Measurements from ENCODE around the gene IFNAR1. TPM values are rescaled to one million over a fixed set of nuclear protein-coding genes. Genes with fewer than 3 reads are reported as not detected.
A peak's percentile ranks its signal among the peaks of the same experiment; 100 is the strongest.

The IFNAR1 gene
- total and polyA plus RNA-seq, 2 of the 8 experiments (the other 6 are each of a cell fraction or from before 2014, with no cell fraction given), result 3.1 to 17.1 TPM

DNA sequence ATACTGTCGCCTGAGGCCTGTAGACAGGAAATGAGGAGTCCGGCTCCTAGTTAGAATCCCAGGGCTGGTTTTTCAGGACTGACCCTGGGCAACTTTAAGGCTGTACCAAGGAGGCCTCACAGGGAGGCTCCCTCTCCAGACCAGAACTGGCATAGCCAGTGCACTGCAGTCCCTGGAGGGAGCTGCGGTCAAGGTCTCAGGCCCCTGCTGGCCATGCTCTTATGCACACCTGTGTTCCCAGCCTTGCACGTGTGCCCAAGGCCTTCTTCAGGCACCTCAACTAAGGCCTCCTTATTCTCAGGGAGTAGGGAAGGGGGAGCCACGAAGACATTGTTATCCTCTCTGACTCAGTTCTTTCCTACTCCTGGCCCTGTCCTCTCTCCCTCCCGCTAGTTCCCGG is 22.0 kb upstream of the IFNAR1 start (continued):
- TF ChIP-seq, protein P1, sequence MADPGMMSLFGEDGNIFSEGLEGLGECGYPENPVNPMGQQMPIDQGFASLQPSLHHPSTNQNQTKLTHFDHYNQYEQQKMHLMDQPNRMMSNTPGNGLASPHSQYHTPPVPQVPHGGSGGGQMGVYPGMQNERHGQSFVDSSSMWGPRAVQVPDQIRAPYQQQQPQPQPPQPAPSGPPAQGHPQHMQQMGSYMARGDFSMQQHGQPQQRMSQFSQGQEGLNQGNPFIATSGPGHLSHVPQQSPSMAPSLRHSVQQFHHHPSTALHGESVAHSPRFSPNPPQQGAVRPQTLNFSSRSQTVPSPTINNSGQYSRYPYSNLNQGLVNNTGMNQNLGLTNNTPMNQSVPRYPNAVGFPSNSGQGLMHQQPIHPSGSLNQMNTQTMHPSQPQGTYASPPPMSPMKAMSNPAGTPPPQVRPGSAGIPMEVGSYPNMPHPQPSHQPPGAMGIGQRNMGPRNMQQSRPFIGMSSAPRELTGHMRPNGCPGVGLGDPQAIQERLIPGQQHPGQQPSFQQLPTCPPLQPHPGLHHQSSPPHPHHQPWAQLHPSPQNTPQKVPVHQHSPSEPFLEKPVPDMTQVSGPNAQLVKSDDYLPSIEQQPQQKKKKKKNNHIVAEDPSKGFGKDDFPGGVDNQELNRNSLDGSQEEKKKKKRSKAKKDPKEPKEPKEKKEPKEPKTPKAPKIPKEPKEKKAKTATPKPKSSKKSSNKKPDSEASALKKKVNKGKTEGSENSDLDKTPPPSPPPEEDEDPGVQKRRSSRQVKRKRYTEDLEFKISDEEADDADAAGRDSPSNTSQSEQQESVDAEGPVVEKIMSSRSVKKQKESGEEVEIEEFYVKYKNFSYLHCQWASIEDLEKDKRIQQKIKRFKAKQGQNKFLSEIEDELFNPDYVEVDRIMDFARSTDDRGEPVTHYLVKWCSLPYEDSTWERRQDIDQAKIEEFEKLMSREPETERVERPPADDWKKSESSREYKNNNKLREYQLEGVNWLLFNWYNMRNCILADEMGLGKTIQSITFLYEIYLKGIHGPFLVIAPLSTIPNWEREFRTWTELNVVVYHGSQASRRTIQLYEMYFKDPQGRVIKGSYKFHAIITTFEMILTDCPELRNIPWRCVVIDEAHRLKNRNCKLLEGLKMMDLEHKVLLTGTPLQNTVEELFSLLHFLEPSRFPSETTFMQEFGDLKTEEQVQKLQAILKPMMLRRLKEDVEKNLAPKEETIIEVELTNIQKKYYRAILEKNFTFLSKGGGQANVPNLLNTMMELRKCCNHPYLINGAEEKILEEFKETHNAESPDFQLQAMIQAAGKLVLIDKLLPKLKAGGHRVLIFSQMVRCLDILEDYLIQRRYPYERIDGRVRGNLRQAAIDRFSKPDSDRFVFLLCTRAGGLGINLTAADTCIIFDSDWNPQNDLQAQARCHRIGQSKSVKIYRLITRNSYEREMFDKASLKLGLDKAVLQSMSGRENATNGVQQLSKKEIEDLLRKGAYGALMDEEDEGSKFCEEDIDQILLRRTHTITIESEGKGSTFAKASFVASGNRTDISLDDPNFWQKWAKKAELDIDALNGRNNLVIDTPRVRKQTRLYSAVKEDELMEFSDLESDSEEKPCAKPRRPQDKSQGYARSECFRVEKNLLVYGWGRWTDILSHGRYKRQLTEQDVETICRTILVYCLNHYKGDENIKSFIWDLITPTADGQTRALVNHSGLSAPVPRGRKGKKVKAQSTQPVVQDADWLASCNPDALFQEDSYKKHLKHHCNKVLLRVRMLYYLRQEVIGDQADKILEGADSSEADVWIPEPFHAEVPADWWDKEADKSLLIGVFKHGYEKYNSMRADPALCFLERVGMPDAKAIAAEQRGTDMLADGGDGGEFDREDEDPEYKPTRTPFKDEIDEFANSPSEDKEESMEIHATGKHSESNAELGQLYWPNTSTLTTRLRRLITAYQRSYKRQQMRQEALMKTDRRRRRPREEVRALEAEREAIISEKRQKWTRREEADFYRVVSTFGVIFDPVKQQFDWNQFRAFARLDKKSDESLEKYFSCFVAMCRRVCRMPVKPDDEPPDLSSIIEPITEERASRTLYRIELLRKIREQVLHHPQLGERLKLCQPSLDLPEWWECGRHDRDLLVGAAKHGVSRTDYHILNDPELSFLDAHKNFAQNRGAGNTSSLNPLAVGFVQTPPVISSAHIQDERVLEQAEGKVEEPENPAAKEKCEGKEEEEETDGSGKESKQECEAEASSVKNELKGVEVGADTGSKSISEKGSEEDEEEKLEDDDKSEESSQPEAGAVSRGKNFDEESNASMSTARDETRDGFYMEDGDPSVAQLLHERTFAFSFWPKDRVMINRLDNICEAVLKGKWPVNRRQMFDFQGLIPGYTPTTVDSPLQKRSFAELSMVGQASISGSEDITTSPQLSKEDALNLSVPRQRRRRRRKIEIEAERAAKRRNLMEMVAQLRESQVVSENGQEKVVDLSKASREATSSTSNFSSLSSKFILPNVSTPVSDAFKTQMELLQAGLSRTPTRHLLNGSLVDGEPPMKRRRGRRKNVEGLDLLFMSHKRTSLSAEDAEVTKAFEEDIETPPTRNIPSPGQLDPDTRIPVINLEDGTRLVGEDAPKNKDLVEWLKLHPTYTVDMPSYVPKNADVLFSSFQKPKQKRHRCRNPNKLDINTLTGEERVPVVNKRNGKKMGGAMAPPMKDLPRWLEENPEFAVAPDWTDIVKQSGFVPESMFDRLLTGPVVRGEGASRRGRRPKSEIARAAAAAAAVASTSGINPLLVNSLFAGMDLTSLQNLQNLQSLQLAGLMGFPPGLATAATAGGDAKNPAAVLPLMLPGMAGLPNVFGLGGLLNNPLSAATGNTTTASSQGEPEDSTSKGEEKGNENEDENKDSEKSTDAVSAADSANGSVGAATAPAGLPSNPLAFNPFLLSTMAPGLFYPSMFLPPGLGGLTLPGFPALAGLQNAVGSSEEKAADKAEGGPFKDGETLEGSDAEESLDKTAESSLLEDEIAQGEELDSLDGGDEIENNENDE (IDR thresholded peaks at IDR 0.05; ENCODE audit: insufficient replicate concordance, low read length), result no peak
- TF ChIP-seq RFX5 (IDR thresholded peaks at IDR 0.05; ENCODE audit: borderline replicate concordance, low read depth, low read length), result no peak
- TF ChIP-seq RAD21 (IDR thresholded peaks at IDR 0.05 in 1 of 2, conservative IDR thresholded peaks at IDR 0.05 in 1 of 2; ENCODE audit: low read depth in 2 of 2, low read length in 2 of 2), result peak; percentile 12 to 47; a peak in 3 of 4 replicates
- TF ChIP-seq SP4 (IDR thresholded peaks at IDR 0.05; ENCODE audit: low read length), result no peak
- TF ChIP-seq TEAD4 (IDR thresholded peaks at IDR 0.05; ENCODE audit: low read depth, low read length), result no peak
- peak; percentile 34; the same call in 1 of the 2 replicates for TF ChIP-seq TCF12 (IDR thresholded peaks at IDR 0.05; ENCODE audit: low read depth, low read length)
- no peak for TF ChIP-seq YY1 (IDR thresholded peaks at IDR 0.05; ENCODE audit: low read depth, low read length)
- no peak for TF ChIP-seq RXRA (IDR thresholded peaks at IDR 0.05; ENCODE audit: insufficient read depth, low read depth, low read length)
- TF ChIP-seq SIX5 (IDR thresholded peaks at IDR 0.05; ENCODE audit: low read depth, low read length), result no peak
- no peak for TF ChIP-seq CBX8 (IDR thresholded peaks at IDR 0.05; ENCODE audit: borderline replicate concordance, low read depth, low read length)
- TF ChIP-seq TAF7 (optimal IDR thresholded peaks at IDR 0.05; ENCODE audit: borderline replicate concordance, low read depth, low read length), result no peak
- TF ChIP-seq RNF2 (IDR thresholded peaks at IDR 0.05; ENCODE audit: borderline replicate concordance, low read depth, low read length, missing control alignments, poor library complexity, severe bottlenecking), result no peak
